K562 (cell line): ENCODE measurements around the gene ZCWPW1. TPM values are rescaled to one million over a fixed set of nuclear protein-coding genes. Genes with fewer than 3 reads are reported as not detected.
A peak's percentile ranks its signal among the peaks of the same experiment; 100 is the strongest.

Experiments
- ATAC-seq: fragments of 200-7000 bp; cut with Tn5 transposase; 3 replicates; pipeline ENCODE4 v1.9.1; 2020; ENCODE audit warnings: moderate library complexity
- BruUV-seq: library from RNA; stranded (reverse); fragments of 400-500 nt; replicated peaks from 2 replicates; lab custom pipeline; 2021; lab: Mats Ljungman, UMichigan
- CTCF ChIA-PET: fragments of 300-600 bp; formaldehyde crosslinking; extraction: SDS; loops from one replicate; lab custom pipeline; 2021; ENCODE audit warnings: low intra/inter-chr PET ratio; lab: Yijun Ruan, JAX
- POLR2A ChIA-PET: fragments of 300-600, 350-650 bp; sonication (Branson Sonifier 250); formaldehyde crosslinking; extraction: SDS; loops from one replicate; lab custom pipeline; 2021; ENCODE audit warnings: antibody characterized with exemption, inconsistent platforms; lab: Yijun Ruan, JAX
- DNase-seq, 4 experiments: peaks; one replicate each; pipeline versions ENCODE4 v3.0.0 to v3.0.0-alpha.2; 2011 to 2018; ENCODE audit warnings: low spot score in 3 of 4, mixed read lengths in 3 of 4; ENCODE audit errors: extremely low read depth in 1 of 4
- FAIRE-seq: peaks from 2 replicates; lab custom pipeline; 2011; peaks lifted over from hg19 to GRCh38; lab: Jason Lieb, UNC
- H2AFZ ChIP-seq: 2 replicates; pipeline ENCODE4 v1.6.0; 2011; ENCODE audit warnings: low read depth, low read length, control low read depth, inconsistent platforms
- H3K27ac ChIP-seq: fragments of 200-600 bp; 3 replicates; pipeline ENCODE4 v1.8.0; 2011; ENCODE audit warnings: low read depth, mild to moderate bottlenecking, control low read depth, inconsistent platforms, low read length, moderate library complexity, mixed read lengths; ENCODE audit errors: extremely low read depth
- H3K27me3 ChIP-seq, 2 experiments: fragments of 300-600 bp in 1 of 2; 2 replicates in 1 of 2; 3 replicates in 1 of 2; pipeline versions ENCODE4 v1.6.0 to v1.8.0; 2011; ENCODE audit warnings: inconsistent platforms in 2 of 2, low read length in 2 of 2, mild to moderate bottlenecking in 1 of 2, mixed read lengths in 1 of 2, moderate library complexity in 1 of 2; ENCODE audit not compliant: control insufficient read depth in 2 of 2, insufficient read depth in 2 of 2
- H3K36me3 ChIP-seq: fragments of 300-600 bp; 3 replicates; pipeline ENCODE4 v1.8.0; 2011; ENCODE audit warnings: mild to moderate bottlenecking, low read length, inconsistent platforms; ENCODE audit not compliant: control insufficient read depth, insufficient read depth
- H3K4me1 ChIP-seq, 2 experiments: fragments of 200-600 bp in 1 of 2; replicated peaks in 1 of 2; 2 replicates in 1 of 2; 3 replicates in 1 of 2; pipeline versions ENCODE4 v1.5.1 to v1.8.0; 2011; ENCODE audit warnings: inconsistent platforms in 2 of 2, low read length in 2 of 2, mild to moderate bottlenecking in 1 of 2, mixed read lengths in 1 of 2, moderate library complexity in 1 of 2; ENCODE audit not compliant: control insufficient read depth in 2 of 2, insufficient read depth in 2 of 2
- H3K4me2 ChIP-seq: 2 replicates; pipeline ENCODE4 v1.6.1; 2011; ENCODE audit warnings: low read length, control low read depth, inconsistent platforms, mixed read lengths; ENCODE audit not compliant: insufficient read depth
- H3K4me3 ChIP-seq: fragments of 200-600 bp; sonication (generic), shearing (Covaris generic); 2 replicates; pipeline ENCODE4 v1.5.1; 2016; ENCODE audit warnings: control low read depth, inconsistent platforms
- H3K79me2 ChIP-seq: fragments of 200-600 bp; 3 replicates; pipeline ENCODE4 v1.8.0; 2011; ENCODE audit warnings: low read length, inconsistent platforms; ENCODE audit not compliant: control insufficient read depth, insufficient read depth
- H3K9ac ChIP-seq, 2 experiments: 2 replicates each; pipeline versions ENCODE4 v1.6.0 to v1.6.1; 2011; ENCODE audit warnings: low read depth in 2 of 2, low read length in 2 of 2, control low read depth in 1 of 2, inconsistent platforms in 1 of 2, mild to moderate bottlenecking in 1 of 2, mixed read lengths in 1 of 2; ENCODE audit not compliant: insufficient read depth in 1 of 2
- H3K9me1 ChIP-seq: one replicate; pipeline ENCODE4 v1.6.0; 2011; ENCODE audit warnings: inconsistent platforms, mild to moderate bottlenecking, low read length, moderate library complexity; ENCODE audit not compliant: control insufficient read depth, insufficient read depth
- H3K9me3 ChIP-seq: replicated peaks from 2 replicates; pipeline ENCODE4 v1.5.1; 2011; ENCODE audit warnings: low read depth, low read length, inconsistent platforms; ENCODE audit not compliant: control insufficient read depth, insufficient read depth
- H4K20me1 ChIP-seq: replicated peaks from 2 replicates; pipeline ENCODE4 v1.6.1; 2011; ENCODE audit warnings: low read length, inconsistent platforms, mixed read lengths; ENCODE audit not compliant: control insufficient read depth, insufficient read depth
- ASH1L ChIP-seq: fragments of 450-650 bp; IDR thresholded peaks from 2 replicates; pipeline ENCODE4 v1.6.1; 2018; ENCODE audit warnings: borderline replicate concordance, mild to moderate bottlenecking, low read depth; ENCODE audit not compliant: partially characterized antibody
- C11orf30 ChIP-seq: fragments of 450-650 bp; IDR thresholded peaks from 2 replicates; pipeline ENCODE4 v1.6.1; 2016; ENCODE audit warnings: low read depth, mild to moderate bottlenecking
- HNRNPLL ChIP-seq: fragments of 200-400 bp; formaldehyde crosslinking; IDR thresholded peaks from 2 replicates; pipeline ENCODE4 v1.6.1; 2017; ENCODE audit warnings: low read length, low read depth, mild to moderate bottlenecking; ENCODE audit not compliant: poor library complexity, severe bottlenecking
- MAFG ChIP-seq: fragments of 450-650 bp; conservative IDR thresholded peaks from 2 replicates; pipeline ENCODE4 v1.6.1; 2016; ENCODE audit warnings: missing genetic modification characterization, missing compliant biosample characterization
- RFX1 ChIP-seq: fragments of 450-650 bp; IDR thresholded peaks from 2 replicates; pipeline ENCODE4 v1.6.1; 2016; ENCODE audit warnings: mild to moderate bottlenecking, moderate library complexity
- ZNF24 ChIP-seq: fragments of 450-650 bp; IDR thresholded peaks from 2 replicates; pipeline ENCODE4 v1.6.1; 2016
- ZNF316 ChIP-seq: fragments of 450-650 bp; IDR thresholded peaks from 2 replicates; pipeline ENCODE4 v1.6.1; 2016
- WGBS: fragments of 100-300 bp; shearing (Covaris generic); methylation state at CpG from one replicate; pipeline ENCODE4 v1.1.6; 2016; ENCODE audit warnings: low coverage, mixed read lengths; ENCODE audit not compliant: insufficient coverage; ENCODE audit errors: missing lambda C conversion rate; 5-methylcytosine and 5-hydroxymethylcytosine counted together
- in situ Hi-C: fragments of 300-500 bp; cut with MboI; formaldehyde crosslinking; loops from 4 replicates; pipeline ENCODE4 v1.15.0; 2018; ENCODE audit warnings: inconsistent platforms, mixed read lengths
- intact Hi-C: fragments of 100-400 bp; cut with micrococcal nuclease; formaldehyde crosslinking; loops from 2 replicates; pipeline ENCODE4 v1.14.2; 2022
- polyA plus RNA-seq, 8 experiments: library from polyadenylated mRNA; depleted of rRNA in 4 of 8; stranded (reverse) in 5 of 8; unstranded in 3 of 8; fragments of >200 nt; fragmentation: Nextera tagmentation in 2 of 8; fragmentation: Illumina TruSeq in 1 of 8; extraction: Ambion mirVana in 2 of 8; extraction: Trizol in 1 of 8; gene quantifications; 2 replicates each; pipeline versions ENCODE4 v1.2.1 to v1.2.3, GENCODE V29; 2011 to 2014; ENCODE audit warnings: inconsistent platforms in 1 of 8, missing spikeins in 1 of 8
- total RNA-seq, 7 experiments: library from RNA; depleted of rRNA in 6 of 7; stranded (reverse); fragments of >200 nt in 6 of 7; fragmentation: Illumina TruSeq in 2 of 7; extraction: Trizol in 2 of 7; gene quantifications; 2 replicates each; pipeline versions ENCODE4 v1.2.1 to v1.2.3, GENCODE V29; 2011 to 2021; ENCODE audit warnings: low replicate concordance in 1 of 7
- TF ChIP-seq, protein P1 (sequence below): fragments of 450-650 bp; IDR thresholded peaks from 2 replicates; pipeline ENCODE4 v1.6.1; 2017; ENCODE audit warnings: antibody characterized with exemption, mild to moderate bottlenecking
- TF ChIP-seq, protein P2 (sequence below): fragments of 450-650 bp; IDR thresholded peaks from 2 replicates; pipeline ENCODE4 v1.6.1; 2018; ENCODE audit not compliant: partially characterized antibody

ZCWPW1 gene
- total and polyA plus RNA-seq, 9 of the 15 experiments (the other 6 are each of a cell fraction or from before 2014, with no cell fraction given), result 0.18 to 1.7 (median 1.2) TPM

DNA sequence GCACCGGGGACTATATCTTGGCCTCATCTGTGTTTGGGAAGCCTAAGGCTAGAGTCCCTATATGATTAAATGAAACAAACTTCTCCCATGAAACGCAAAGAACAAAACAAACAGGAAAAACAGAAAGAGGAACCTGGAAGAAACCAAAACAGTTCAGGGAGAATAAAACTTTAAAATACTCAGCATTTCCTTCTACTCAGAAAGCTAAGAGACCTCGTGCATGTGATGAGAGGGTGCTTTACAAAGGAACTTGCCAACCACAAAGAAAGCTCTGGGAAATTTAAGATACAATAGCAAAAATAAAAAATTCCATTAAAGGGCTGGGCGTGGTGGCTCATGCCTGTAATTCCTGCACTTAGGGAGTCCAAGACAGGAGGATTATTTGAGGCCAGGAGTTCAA is 48.3 kb downstream of the ZCWPW1 start:
- ChIA-PET POLR2A (no interaction called here), CTCF (interaction anchor here (0.6 kb wide), 1 partner anchor 54 kb away, joined by 3 read pairs; no protein-coding TSS in a partner anchor)
- intact Hi-C loops, result no loop called here
- ATAC-seq (no peak), FAIRE-seq (no peak), DNase-seq (no peak)
- Histone ChIP-seq H3K4me2 (no peak overlapping the region), H3K9me3 (no peaks in the 10 kb centered on the region), H3K27ac (no peak overlapping the region), H3K36me3 (no peaks in the 10 kb centered on the region), H3K4me1 (peaks cover 5 to 10% of the 10 kb centered on the region in 2 experiments; a peak in 3 of 5 replicates), H3K27me3 (no peaks in the 10 kb centered on the region), H3K9me1 (no peaks in the 10 kb centered on the region), H4K20me1 (no peaks in the 10 kb centered on the region), H3K4me3 (no peak overlapping the region), H2AFZ (0 out of 2 replicates have a peak overlapping the region, but pooled peaks have one; percentile 5), H3K79me2 (no peaks in the 10 kb centered on the region), H3K9ac (no peak overlapping the region)
- TF ChIP-seq C11orf30, result 0 out of 2 replicates have a peak, but pooled peaks have one; percentile 4
- peak; percentile 21; the same call in 1 of the 2 replicates for TF ChIP-seq ZNF316
- no peak for TF ChIP-seq MAFG (tag)
- TF ChIP-seq RFX1, result no peak
- no peak for TF ChIP-seq ZNF24
- no peak for TF ChIP-seq HNRNPLL
- TF ChIP-seq, protein P1, sequence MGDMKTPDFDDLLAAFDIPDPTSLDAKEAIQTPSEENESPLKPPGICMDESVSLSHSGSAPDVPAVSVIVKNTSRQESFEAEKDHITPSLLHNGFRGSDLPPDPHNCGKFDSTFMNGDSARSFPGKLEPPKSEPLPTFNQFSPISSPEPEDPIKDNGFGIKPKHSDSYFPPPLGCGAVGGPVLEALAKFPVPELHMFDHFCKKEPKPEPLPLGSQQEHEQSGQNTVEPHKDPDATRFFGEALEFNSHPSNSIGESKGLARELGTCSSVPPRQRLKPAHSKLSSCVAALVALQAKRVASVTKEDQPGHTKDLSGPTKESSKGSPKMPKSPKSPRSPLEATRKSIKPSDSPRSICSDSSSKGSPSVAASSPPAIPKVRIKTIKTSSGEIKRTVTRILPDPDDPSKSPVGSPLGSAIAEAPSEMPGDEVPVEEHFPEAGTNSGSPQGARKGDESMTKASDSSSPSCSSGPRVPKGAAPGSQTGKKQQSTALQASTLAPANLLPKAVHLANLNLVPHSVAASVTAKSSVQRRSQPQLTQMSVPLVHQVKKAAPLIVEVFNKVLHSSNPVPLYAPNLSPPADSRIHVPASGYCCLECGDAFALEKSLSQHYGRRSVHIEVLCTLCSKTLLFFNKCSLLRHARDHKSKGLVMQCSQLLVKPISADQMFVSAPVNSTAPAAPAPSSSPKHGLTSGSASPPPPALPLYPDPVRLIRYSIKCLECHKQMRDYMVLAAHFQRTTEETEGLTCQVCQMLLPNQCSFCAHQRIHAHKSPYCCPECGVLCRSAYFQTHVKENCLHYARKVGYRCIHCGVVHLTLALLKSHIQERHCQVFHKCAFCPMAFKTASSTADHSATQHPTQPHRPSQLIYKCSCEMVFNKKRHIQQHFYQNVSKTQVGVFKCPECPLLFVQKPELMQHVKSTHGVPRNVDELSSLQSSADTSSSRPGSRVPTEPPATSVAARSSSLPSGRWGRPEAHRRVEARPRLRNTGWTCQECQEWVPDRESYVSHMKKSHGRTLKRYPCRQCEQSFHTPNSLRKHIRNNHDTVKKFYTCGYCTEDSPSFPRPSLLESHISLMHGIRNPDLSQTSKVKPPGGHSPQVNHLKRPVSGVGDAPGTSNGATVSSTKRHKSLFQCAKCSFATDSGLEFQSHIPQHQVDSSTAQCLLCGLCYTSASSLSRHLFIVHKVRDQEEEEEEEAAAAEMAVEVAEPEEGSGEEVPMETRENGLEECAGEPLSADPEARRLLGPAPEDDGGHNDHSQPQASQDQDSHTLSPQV, result no peak
- no peak for TF ChIP-seq ASH1L
- TF ChIP-seq, protein P2, sequence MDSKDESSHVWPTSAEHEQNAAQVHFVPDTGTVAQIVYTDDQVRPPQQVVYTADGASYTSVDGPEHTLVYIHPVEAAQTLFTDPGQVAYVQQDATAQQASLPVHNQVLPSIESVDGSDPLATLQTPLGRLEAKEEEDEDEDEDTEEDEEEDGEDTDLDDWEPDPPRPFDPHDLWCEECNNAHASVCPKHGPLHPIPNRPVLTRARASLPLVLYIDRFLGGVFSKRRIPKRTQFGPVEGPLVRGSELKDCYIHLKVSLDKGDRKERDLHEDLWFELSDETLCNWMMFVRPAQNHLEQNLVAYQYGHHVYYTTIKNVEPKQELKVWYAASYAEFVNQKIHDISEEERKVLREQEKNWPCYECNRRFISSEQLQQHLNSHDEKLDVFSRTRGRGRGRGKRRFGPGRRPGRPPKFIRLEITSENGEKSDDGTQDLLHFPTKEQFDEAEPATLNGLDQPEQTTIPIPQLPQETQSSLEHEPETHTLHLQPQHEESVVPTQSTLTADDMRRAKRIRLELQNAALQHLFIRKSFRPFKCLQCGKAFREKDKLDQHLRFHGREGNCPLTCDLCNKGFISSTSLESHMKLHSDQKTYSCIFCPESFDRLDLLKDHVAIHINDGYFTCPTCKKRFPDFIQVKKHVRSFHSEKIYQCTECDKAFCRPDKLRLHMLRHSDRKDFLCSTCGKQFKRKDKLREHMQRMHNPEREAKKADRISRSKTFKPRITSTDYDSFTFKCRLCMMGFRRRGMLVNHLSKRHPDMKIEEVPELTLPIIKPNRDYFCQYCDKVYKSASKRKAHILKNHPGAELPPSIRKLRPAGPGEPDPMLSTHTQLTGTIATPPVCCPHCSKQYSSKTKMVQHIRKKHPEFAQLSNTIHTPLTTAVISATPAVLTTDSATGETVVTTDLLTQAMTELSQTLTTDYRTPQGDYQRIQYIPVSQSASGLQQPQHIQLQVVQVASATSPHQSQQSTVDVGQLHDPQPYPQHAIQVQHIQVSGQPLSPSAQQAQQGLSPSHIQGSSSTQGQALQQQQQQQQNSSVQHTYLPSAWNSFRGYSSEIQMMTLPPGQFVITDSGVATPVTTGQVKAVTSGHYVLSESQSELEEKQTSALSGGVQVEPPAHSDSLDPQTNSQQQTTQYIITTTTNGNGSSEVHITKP, result peak; percentile 62
- in situ Hi-C loops, result no loop called here
- BruUV-seq, result no TSS peak
- WGBS, result 28% methylated on average over 4 of the region's 4 CpGs
